GM19193 (cell line): ENCODE data around the gene KMT2E.

Experiments
- POLR2A ChIP-seq: IDR thresholded peaks from 4 replicates; pipeline ENCODE4 v1.6.1; 2011; ENCODE audit not compliant: insufficient read depth, insufficient read length; ENCODE audit errors: extremely low read depth

Gene KMT2E

DNA sequence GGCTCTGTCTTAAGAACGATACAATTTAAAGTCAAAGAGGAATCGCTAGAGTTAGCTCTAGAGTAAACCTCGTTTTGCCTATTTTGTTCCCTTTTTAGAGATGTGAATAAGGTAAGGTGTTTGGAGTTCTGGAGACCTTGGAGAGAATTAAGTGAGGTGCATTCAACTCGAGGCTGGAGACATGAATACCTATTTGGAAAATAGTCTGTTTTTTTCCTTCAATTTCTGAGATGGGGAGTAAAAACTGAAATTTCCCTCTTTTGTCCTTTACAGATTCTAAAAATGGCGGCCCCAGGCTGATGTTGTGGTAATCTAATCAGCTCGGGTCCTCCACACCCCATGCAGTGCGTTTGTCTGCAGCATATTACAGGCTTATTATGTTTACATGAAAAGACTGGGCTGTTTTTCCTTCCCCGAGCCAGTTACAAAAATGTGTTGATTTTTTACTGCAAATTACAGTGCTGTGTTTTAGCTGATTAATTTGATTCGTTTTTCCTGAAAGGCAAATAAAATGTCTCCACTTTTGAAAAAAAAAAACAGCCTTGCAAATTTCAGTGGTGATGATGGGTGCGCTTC, 1.5 kb downstream of the KMT2E start:
- no peak for TF ChIP-seq POLR2A

DNA sequence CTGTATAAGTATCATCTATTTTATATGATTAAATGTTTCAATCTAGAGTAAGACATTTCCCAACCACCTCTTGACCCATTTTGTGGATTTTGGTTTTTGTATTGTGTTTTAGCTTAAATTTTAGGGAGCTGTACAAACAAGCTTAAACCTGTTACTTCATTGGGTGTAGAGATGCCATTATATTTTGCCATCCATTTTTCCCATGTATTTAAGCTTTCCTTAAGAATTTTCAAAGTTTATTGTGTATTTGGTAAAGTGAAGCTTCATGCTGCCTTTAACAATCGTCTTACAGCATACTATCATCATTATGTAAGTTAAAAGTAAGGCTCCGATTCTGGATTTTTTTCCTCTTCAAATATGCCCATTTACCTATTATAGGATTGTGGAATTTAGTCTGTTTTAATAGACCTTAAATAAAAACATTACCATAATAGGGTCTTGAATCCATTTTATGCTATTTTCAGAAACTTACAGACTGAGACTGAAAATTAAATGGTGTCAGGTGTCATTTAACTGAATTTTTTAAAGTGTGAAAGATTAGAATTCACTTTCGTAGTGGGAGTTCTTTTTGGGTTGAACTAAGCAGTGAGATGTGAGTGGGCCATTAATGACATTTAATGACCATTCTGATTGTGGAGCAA, 2.2 kb downstream of the KMT2E start:
- no peak for TF ChIP-seq POLR2A

DNA sequence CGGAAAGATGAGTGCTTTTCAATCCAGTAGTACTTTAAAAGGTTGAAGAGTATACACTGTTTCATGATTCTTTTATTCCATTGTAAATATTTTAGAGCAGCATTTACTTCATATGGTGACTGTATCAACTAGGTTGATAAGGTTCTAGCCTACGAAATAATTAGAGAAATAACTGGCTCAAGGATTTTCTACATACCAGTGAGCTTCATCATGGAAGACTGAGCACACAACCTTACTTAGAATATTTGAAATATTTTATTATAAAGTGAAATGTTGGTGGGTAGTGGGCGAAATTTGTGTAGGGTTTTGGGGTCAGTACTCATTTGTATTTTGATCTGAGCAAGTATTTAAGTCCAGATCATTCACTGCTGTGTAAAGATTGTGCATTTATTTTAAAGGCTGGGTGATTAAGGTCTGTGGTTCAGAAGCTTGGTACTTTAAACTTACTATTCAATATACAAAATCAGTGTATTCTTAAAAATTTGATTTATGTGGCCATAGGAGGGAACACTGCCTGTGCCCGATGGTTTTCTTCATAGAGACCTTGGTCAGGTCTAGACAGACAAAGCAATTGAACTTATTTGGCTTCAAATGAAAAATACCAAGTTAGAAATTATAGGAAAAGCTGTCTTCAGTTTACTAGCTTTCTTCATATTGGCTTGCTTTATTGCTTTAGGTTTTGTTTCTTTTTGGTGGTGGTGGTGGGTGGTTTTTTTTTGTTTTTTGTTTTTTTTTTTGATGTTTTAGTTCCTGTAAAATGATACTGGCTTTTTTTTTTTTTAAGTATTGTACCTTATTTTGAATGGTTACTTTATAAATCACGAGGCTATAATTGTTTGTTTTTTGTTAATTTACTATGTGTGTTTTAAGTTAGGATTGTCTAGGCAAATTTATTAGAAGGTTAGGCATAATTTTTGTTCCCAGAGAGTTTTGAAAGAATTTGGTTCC, 3.0 kb downstream of the KMT2E start:
- no peak for TF ChIP-seq POLR2A

DNA sequence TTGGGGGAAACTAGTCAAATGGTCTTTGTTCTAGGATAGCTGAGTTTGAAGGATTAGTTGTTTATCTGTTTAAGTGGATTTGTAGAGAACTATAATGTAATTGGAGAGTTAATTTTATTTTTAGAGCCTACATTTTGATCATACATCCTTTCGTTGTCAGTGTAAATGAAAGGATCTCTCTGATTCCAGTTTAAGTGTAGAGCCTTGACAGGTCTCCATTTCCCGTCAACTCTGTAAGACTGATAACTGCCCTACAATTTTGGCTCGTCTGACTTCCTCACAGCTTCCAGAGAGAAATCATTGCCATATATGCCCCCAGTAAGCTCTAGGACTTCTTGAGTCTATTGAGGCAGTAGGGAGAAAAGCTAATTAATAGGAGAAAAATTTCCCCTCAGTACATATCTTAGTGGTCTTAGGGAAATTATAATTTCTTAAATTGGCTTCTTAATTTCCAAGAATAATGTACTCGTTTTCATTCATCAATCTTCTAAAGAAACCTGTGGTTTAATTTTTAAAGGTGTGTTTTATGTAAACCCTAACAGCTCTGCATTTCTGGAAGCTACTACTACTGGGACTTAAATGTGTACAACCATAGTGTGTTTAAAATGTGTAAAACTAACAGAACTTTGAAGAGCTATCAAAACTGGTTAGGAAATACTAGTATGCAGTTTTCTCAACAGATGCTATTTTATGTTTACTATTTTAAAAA, 3.8 kb downstream of the KMT2E start:
- no peak for TF ChIP-seq POLR2A

DNA sequence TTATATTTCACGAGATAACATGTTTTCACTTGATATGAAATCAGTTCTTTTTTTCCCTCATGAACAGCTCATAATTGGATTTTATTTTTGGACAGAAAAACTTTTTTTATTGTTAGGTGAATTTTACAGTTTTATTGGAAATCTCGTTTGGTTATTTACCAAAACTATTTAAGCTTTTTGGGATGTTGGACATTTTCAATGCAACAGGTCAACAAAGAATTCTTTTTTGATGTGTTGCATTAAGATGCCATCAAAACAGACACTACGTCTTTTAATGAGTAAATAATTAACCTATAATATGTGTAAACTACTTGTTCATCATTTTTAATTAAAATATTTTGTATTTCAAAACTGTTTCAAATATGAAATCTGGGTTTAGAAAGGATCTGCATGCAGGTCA, 5.3 kb downstream of the KMT2E start:
- TF ChIP-seq POLR2A: no peak

DNA sequence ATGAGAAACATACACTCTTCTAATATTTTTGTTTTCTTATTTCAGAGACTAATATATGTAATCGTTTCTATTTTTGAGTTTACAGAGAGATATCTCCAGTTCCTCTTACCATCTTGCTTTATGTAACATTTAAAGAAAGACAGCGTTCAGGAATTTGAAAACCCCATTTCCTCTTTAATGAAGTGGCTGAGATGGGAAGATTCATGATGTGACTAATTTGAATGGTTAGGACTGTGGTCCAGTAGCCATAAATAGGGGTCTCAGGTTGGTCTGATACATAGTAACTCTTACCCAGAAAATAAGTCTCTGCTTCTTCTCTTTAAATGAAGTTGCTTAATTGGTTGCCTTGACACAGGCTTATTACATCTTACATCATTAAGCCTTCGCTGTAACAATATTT, 6.9 kb downstream of the KMT2E start:
- no peak for TF ChIP-seq POLR2A

DNA sequence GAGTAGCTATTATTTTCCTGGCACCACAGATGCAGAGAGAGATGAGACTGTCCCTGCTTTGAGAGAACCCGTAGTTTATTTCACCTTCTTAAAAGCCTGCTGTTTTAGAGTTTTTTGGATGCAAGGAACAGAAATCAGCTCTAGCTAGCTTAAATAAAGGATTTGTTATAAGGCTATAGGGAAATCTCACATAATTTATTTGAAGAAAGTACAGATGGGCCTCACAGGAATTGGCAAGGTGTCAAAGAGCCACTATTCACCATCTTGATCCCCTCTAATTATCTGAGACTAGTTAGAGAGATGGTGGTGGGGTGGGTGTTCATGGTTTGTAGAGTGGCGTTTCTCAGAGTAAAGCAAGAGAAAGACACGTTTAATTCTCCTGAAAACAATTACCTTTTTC, 7.3 kb downstream of the KMT2E start:
- TF ChIP-seq POLR2A: no peak

DNA sequence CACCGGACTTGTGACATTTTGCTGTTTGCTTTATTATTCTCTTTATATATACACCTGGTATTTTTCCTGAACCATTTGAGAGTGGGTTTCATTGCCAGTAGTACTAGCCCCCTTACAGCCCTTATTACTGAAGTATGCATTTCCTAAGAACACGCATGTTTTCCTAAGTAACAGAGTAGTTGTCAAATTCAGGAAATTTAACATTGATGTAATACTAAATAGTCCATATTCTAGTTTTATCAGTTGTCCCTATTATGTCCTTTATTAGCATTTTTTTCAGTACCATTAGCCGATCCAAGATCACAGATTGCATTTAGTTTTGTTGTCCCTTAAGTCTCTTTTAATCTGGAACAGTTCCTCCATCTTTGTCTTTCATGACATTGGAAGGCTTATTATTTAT, 8.0 kb downstream of the KMT2E start:
- TF ChIP-seq POLR2A: no peak

DNA sequence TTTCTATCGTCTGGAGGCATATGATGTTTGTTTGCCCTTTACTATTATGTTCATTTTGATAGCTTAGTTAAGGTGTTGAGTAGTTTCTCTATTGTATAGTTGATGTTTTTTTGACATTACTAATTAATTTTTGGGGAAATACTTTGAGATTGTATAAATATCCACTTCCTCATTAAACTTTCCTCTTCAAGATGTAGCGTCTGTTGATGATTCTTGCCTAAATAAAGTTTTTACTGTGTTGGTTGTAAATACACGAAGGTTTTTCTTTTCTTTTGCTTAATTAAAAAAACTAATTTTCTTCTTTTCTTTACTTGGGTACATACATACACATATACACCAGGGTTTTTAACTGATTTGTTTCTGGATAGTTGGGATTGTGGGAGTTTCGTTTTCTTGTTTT, 8.5 kb downstream of the KMT2E start:
- no peak for TF ChIP-seq POLR2A

DNA sequence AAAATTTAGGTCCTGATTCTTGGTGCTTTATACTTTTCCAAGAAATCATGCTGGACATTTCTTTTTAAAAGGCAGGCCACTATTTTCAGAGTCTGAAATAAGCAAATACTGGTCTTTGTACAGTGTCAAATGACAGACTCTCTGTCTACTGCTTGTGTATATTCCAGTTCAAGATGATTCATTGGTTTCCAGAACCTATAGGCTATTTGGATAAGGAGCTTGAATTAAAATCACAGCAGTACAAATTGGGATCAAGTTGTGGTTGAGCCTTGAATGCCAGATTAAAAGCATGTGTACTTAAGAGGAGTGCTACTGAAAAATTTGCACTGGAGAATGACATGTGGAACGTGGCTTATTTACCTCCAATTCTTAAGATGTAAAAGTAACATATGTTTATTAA, 10.7 kb downstream of the KMT2E start:
- no peak for TF ChIP-seq POLR2A

DNA sequence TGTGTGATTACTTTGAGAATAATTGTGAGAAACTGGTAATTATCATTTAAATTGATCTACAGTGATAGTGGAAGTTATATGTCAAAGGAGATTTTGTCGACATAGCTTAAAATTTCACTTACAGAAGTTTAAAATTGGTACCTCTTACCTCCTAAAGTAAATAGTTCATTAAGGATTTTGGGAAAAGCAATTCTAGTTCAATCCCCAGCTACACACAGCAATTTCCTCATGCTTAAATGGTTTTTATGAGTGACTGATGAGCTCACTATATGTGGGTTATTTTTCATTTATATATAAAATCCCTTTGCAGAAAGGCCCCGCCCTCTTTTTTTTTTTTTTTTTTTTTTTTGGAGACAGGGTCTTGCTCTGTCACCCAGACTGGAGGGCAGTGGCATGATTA, 12.7 kb downstream of the KMT2E start:
- TF ChIP-seq POLR2A: no peak

DNA sequence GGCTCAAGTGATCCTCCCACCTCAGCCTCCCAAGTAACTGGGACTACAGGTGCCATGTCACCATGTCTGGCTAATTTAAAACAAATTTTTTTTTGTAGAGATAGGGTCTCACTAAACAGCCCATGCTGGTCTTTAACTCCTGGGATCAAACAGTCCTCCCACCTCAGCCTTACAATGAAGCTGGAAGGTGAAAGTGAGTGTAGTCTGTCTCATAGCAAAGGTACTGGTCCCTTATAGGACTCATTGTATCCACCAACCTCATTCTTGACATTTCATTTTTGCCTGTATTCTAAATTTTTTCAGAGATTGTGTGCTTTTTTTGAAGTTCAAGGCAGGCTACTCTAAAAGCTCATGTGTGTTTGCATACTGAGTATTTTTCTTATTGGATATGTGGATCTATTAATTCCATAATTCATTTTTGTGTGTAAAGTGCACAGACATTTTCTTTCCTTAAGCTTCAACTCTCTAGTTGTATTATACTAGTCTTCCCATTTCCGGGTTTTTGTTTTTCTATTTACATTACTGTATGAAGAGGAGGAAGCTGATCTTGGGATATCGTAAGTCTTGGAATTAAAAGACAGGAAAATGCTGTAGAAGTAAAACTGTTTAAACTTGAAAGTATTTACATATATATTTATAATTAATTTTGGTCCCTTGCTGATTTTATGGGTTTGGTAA, 13.3 kb downstream of the KMT2E start:
- TF ChIP-seq POLR2A: no peak

DNA sequence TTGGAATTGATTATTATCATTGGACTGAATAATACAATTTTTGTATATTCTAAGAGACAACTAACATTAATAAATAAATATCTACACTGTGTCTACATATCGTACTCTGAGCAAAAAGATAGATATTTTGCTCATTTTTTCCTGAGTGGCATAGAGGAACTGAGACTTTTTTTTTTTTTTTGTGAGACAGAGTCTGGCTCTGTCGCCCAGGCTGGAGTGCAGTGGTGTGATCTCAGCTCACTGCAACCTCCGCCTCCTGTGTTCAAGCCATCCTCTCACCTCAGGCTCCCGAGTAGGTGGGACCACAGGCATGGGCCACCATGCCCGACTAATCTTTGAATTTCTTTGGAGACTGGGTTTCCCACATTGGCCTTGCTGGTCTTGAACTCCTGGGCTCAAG, 14.0 kb downstream of the KMT2E start:
- no peak for TF ChIP-seq POLR2A

DNA sequence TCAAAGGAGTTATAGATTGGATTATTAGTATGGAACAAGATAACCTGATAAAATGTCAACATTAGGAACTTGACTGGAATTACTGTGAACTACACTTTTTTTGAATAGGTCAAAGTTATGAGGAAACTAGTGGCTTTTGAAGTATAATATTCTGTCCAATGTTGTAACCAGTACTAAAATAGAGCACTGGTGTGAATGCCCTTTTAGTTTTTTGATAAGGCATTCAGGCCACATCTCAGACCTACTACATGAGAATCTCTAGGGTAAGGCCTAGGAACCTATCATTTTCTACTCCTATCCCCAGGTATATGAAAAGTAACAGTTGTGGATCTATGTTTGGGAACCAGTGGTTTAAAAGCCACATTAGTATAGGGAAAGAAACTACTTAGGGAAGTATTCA, 16.4 kb downstream of the KMT2E start:
- TF ChIP-seq POLR2A: no peak
